ENCODE measurements around the gene COX6A2. TPM values are rescaled to one million over a fixed set of nuclear protein-coding genes. Genes with fewer than 3 reads are reported as not detected.
"Not testable (repeated sequence)": the region's sequence is repeated elsewhere in the genome, so short reads cannot be mapped to it uniquely, and the experiment has no call there.

The COX6A2 gene
- polyA plus RNA-seq, 1 donor from 2014 or later = not detected

DNA sequence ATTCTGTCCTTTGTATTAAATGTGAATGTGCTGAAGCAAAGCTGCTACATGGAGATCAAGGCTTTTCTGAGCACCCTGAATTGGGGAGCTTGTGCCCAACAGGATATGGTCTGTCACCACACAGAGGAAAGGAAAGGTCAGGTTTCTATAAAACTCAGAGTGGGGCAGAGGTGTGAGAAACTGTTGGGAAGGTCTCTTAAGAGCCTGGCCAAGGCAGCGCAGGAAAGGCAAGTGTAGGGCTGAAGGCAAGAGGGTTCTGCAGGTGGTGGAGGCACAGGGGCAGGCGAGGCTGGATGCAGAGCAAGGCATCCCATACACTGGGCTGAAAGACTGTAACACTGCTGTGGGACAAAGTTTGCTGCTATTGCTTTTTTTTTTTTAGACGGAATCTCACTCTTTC is 8.1 kb downstream of the COX6A2 start:
- Histone ChIP-seq H3K36me3 (ENCODE audit: insufficient read depth, low read length) (no peaks in the 10 kb centered on the region), H3K27ac (ENCODE audit: low read length) (no peak overlapping the region), H3K79me2 (replicated peaks; ENCODE audit: insufficient read depth, low read length) (no peaks in the 10 kb centered on the region), H2AFZ (ENCODE audit: low read depth, low read length) (no peak overlapping the region), H3K9ac (ENCODE audit: low read length) (no peak overlapping the region), H3K4me2 (ENCODE audit: low read length) (no peak overlapping the region), H3K4me3 (ENCODE audit: low read length) (no peak overlapping the region), H4K20me1 (ENCODE audit: insufficient read depth) (no peaks in the 10 kb centered on the region), H3K27me3 (ENCODE audit: insufficient read depth, low read depth, low read length) (no peaks in the 10 kb centered on the region), H3F3A (ENCODE audit: insufficient read depth, low read length, poor library complexity, severe bottlenecking) (no peaks in the 10 kb centered on the region), H3K9me2 (ENCODE audit: insufficient read depth, low read length) (no peaks in the 10 kb centered on the region), H3K9me3 (ENCODE audit: low read length) (no peaks in the 10 kb centered on the region)
- TF ChIP-seq RAD21 (conservative IDR thresholded peaks at IDR 0.05) = no peak
- no peak for TF ChIP-seq EZH2 (IDR thresholded peaks at IDR 0.05; ENCODE audit: borderline replicate concordance, insufficient read depth, low read length, poor library complexity, severe bottlenecking)
- no peak for TF ChIP-seq MXI1 (conservative IDR thresholded peaks at IDR 0.05; ENCODE audit: poor library complexity, severe bottlenecking)
- no peak for TF ChIP-seq EP300 (conservative IDR thresholded peaks at IDR 0.05; ENCODE audit: poor library complexity, severe bottlenecking)
- TF ChIP-seq POLR2AphosphoS5 (IDR thresholded peaks at IDR 0.05) = no peak
- TF ChIP-seq TAF1 (IDR thresholded peaks at IDR 0.05; ENCODE audit: low read depth) = no peak
- TF ChIP-seq, protein P1, sequence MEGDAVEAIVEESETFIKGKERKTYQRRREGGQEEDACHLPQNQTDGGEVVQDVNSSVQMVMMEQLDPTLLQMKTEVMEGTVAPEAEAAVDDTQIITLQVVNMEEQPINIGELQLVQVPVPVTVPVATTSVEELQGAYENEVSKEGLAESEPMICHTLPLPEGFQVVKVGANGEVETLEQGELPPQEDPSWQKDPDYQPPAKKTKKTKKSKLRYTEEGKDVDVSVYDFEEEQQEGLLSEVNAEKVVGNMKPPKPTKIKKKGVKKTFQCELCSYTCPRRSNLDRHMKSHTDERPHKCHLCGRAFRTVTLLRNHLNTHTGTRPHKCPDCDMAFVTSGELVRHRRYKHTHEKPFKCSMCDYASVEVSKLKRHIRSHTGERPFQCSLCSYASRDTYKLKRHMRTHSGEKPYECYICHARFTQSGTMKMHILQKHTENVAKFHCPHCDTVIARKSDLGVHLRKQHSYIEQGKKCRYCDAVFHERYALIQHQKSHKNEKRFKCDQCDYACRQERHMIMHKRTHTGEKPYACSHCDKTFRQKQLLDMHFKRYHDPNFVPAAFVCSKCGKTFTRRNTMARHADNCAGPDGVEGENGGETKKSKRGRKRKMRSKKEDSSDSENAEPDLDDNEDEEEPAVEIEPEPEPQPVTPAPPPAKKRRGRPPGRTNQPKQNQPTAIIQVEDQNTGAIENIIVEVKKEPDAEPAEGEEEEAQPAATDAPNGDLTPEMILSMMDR (IDR thresholded peaks at IDR 0.05; ENCODE audit: poor library complexity, severe bottlenecking) = no peak
- TF ChIP-seq, protein P2, sequence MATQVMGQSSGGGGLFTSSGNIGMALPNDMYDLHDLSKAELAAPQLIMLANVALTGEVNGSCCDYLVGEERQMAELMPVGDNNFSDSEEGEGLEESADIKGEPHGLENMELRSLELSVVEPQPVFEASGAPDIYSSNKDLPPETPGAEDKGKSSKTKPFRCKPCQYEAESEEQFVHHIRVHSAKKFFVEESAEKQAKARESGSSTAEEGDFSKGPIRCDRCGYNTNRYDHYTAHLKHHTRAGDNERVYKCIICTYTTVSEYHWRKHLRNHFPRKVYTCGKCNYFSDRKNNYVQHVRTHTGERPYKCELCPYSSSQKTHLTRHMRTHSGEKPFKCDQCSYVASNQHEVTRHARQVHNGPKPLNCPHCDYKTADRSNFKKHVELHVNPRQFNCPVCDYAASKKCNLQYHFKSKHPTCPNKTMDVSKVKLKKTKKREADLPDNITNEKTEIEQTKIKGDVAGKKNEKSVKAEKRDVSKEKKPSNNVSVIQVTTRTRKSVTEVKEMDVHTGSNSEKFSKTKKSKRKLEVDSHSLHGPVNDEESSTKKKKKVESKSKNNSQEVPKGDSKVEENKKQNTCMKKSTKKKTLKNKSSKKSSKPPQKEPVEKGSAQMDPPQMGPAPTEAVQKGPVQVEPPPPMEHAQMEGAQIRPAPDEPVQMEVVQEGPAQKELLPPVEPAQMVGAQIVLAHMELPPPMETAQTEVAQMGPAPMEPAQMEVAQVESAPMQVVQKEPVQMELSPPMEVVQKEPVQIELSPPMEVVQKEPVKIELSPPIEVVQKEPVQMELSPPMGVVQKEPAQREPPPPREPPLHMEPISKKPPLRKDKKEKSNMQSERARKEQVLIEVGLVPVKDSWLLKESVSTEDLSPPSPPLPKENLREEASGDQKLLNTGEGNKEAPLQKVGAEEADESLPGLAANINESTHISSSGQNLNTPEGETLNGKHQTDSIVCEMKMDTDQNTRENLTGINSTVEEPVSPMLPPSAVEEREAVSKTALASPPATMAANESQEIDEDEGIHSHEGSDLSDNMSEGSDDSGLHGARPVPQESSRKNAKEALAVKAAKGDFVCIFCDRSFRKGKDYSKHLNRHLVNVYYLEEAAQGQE (IDR thresholded peaks at IDR 0.05; ENCODE audit: borderline replicate concordance) = no peak
- no peak for TF ChIP-seq SMC3 (conservative IDR thresholded peaks at IDR 0.05; ENCODE audit: poor library complexity)

DNA sequence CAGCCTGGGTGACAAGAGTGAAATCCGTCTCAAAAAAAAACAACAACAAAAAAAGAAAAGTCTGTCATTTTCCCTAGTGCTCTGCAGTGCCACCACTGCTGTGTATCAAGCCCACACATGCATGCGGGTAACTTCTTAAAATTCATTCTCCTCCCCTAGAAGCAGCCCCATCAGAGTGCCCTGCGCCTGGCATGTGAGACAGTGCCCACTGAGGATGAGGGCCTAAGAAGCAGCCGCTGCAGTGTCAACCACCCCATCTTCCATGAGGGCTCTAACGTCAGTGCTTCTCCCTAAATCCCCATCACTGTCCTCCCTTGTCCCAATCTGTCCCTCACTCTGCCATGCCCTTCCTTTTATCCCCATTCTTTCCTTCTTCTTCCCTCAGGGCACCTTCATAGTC is 10.2 kb downstream of the COX6A2 start:
- Histone ChIP-seq H3K27ac (ENCODE audit: low read length) (no peak overlapping the region), H3K27me3 (ENCODE audit: insufficient read depth, low read depth, low read length) (no peaks in the 10 kb centered on the region), H3K9me2 (ENCODE audit: insufficient read depth, low read length) (no peaks in the 10 kb centered on the region), H3F3A (ENCODE audit: insufficient read depth, low read length, poor library complexity, severe bottlenecking) (no peaks in the 10 kb centered on the region), H3K4me3 (ENCODE audit: low read length) (no peak overlapping the region), H2AFZ (ENCODE audit: low read depth, low read length) (no peak overlapping the region), H3K9me3 (ENCODE audit: low read length) (no peaks in the 10 kb centered on the region), H3K4me2 (ENCODE audit: low read length) (no peak overlapping the region), H3K36me3 (ENCODE audit: insufficient read depth, low read length) (no peaks in the 10 kb centered on the region), H4K20me1 (ENCODE audit: insufficient read depth) (no peaks in the 10 kb centered on the region), H3K9ac (ENCODE audit: low read length) (no peak overlapping the region), H3K79me2 (replicated peaks; ENCODE audit: insufficient read depth, low read length) (no peaks in the 10 kb centered on the region)
- TF ChIP-seq POLR2AphosphoS5 (IDR thresholded peaks at IDR 0.05) (no peak), MXI1 (conservative IDR thresholded peaks at IDR 0.05; ENCODE audit: poor library complexity, severe bottlenecking) (no peak), EP300 (conservative IDR thresholded peaks at IDR 0.05; ENCODE audit: poor library complexity, severe bottlenecking) (no peak), SMC3 (conservative IDR thresholded peaks at IDR 0.05; ENCODE audit: poor library complexity) (no peak), TAF1 (IDR thresholded peaks at IDR 0.05; ENCODE audit: low read depth) (no peak), EZH2 (IDR thresholded peaks at IDR 0.05; ENCODE audit: borderline replicate concordance, insufficient read depth, low read length, poor library complexity, severe bottlenecking) (no peak), RAD21 (conservative IDR thresholded peaks at IDR 0.05) (no peak)
- TF ChIP-seq, protein P1 (IDR thresholded peaks at IDR 0.05; ENCODE audit: poor library complexity, severe bottlenecking) = no peak
- TF ChIP-seq, protein P2 (IDR thresholded peaks at IDR 0.05; ENCODE audit: borderline replicate concordance) = no peak

DNA sequence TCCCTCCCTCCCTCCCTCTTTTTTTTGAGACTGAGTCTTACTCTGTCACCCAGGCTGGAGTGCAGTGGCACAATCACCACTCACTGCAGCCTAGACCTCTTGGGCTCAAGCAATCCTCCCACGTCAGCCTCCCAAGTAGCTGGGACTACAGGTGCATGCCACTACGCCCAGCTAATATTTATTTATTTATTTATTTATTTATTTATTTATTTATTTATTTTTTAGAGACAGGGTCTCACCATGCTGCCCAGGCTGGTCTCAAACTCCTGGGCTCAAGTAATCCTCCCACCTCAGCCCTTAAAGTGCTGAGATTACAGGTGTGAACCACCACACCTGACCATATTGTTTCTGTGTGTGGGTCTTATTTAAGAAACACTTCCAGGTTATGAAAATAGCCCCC is 11.1 kb downstream of the COX6A2 start:
- not testable (repeated sequence) for H3K4me2 ChIP-seq (ENCODE audit: low read length); H3K9me3 ChIP-seq (ENCODE audit: low read length); H3K9ac ChIP-seq (ENCODE audit: low read length); H2AFZ ChIP-seq (ENCODE audit: low read depth, low read length); H3K36me3 ChIP-seq (ENCODE audit: insufficient read depth, low read length); H3K27me3 ChIP-seq (ENCODE audit: insufficient read depth, low read depth, low read length); H3K79me2 ChIP-seq (replicated peaks; ENCODE audit: insufficient read depth, low read length); H3K27ac ChIP-seq (ENCODE audit: low read length); H3K4me3 ChIP-seq (ENCODE audit: low read length); H3F3A ChIP-seq (ENCODE audit: insufficient read depth, low read length, poor library complexity, severe bottlenecking); H3K9me2 ChIP-seq (ENCODE audit: insufficient read depth, low read length); H4K20me1 ChIP-seq (ENCODE audit: insufficient read depth)

Data from neural cell (in vitro differentiated cells).